GM21737 (cell line): ENCODE data around the gene SREBF1.
A peak's percentile ranks its signal among the peaks of the same experiment; 100 is the strongest.

Source experiments
- ATAC-seq: cut with Tn5 transposase; IDR thresholded peaks from one replicate; pipeline ENCODE4 v1.9.1; 2021; ENCODE audit warnings: mild to moderate bottlenecking, moderate library complexity; ENCODE audit not compliant: unreplicated experiment

SREBF1 gene

DNA sequence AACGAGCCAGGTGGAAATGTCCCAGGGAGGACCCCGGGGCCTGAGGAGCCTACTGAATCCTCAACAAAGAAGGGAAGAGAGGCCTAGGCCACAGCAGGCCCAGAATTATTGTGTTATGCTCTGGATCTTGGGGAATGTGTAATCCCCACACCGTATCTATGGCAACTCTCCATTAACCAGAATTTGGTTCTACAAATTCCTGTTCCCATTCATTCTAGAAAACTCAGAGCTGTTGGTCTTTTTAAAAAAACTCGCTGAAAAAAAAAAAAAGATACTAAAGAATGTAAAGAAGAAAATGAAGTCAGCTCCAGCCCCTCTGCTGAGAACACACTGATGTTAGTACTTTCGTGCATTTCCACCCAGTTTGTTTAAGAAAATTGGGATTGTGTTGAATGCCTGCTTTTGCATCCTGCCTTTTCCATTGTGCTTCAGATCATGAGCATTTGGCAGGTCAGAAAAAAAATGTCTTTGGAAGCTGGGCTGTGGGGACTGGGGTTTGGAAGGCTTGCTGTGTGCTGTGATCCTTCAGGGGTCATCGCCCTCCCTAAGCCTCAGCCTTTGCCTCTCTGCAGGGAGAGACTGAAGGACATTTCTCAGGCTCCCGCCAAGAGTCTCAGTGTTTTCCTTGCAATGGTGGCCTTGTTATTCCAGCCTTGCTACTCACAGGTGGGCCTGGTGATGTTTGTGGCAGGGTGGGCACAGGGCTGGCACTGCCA is 69.5 kb downstream of the SREBF1 start:
- no peak for ATAC-seq

DNA sequence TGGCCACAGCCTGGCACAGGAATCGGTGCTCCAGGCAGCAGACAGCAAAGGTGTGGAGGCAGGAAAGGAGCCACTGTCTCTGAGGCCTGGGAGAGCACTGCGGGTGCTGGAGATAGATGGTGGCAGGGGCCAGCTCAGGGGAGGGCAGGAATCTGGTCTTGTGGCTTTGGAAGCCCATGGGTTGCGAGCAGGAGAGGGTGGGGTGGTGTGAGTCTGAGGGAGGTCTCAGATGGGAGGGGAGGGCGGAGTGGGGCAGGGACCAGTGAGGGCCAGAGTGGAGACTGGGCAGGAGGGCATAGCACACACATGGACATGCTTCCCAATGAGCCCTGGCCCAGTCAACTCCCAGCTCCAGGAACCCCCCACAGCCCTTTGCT is 70.1 kb downstream of the SREBF1 start:
- ATAC-seq: no peak

DNA sequence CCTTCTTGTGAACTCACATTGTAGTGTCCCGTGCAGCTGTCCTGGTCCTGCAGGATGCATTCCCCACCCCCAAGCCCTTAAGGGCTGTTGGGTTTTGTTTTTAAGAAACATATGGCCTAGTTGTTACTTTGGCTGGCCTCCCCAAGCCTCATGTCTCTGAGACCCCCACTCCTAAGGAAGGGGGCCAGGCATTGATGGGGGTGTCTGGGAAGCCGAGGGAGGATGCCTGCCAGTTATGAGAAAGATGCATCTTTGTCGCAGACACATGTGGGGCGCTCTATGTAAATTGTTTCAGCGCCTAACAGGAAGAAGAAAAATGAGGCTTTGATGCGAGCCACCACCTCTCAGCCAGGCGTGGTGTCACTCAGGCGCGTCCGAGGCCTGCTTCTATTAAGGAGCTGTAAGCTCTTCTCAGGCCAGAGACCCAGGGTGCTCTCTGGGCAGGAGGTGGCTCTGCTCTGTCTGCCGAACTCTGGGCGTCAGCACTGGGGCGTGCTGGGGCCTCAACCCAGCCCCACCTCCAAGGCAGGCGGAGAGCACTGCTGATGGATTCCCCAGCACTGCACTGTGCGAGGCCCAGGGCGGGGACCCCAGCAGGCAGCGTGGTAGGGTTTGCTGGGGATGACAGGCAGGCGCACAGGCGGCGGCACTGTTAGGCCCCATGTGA is 70.6 kb downstream of the SREBF1 start:
- ATAC-seq: peak; percentile 45

DNA sequence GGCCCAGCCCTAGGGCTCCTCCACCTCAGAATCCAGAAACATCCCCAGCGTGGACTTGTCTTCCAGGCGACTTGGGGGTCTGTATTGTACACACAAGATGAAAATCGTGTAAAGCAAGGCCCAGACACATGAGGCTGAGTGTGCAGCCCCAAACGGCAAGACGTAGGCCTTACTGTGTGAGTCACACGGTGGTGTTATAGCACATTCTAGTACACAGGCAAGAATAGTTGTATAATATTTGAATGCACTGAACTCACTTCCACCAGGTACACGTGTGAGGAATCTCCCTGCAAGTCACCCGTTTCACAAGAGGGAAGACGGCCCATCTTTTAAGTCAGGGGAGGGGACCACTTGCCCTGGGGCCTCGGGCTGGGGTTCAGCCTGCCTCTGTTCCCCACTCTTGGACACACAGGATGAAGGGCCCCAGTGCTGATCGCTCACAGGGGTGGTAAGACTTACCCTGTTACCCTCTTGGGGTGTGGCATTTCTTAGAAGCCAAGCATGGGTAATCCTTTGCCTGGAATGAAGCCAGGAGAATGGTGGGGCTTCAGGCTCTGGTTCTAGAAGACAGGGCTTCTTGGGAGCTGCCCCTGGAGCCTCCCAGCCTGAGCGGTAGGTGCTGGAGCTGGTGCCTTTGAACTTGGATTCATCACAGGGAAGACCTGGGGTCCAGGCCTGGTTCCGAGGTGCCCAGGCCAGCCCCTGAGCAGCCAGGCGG is 71.3 kb downstream of the SREBF1 start:
- no peak for ATAC-seq

DNA sequence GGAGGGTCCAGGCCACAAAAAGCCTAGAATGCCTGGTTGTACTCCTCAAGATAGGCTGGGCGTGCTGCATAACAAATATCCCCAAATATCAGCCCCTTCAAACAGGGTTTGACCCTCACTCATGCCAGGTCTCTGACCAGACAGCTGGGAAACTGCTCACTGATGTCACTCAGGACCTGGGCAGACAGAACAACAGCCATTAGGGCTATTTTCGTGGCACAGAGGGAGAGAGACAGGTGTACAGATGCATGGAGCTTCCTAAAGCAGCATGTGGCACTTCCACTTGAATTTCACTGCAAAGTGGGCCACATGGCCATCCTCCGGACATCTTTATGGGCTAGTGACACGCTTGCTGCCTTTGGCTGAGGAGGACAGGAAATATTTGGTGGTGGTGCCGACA is 73.1 kb downstream of the SREBF1 start:
- ATAC-seq: no peak

DNA sequence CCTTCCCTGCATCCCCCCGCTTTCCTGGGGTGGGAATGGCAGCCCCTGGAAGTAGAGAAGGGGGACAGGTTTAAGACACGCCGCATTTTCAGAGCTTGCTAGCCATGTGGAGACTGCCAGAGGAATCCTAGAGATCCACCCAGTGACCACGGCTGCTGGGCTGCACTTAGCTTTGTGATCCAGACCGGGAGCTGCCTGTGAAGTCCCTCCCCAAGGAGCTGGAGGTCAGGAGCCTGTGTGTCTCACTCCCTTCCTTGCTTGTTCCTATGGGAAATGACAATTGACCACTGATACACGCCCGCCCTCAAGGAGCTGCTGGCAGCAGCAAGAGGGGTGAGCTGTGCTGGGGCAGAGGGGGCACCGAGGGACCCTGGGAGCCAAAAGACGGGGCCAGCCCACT is 73.7 kb downstream of the SREBF1 start:
- no peak for ATAC-seq

DNA sequence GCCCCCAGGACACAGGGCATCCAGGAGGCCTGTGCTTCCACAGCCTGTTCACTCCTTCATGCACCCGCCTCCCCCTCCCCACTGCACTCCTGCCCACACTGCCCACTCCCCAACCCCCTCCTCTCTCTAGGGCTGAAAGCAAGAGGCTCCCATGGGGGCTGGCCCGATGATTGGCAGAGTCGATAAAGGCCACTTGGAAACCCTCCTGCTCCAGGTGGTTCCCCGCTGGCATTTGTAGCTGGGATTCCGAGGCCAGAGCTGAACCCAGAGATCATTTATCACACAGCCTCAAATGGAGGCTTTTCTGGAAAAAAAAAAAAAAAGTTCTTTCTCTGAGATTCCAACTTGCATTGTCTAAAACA is 74.1 kb downstream of the SREBF1 start:
- ATAC-seq: no peak
